Small intestine (tissue), 16 donors: ENCODE measurements around the gene PCCB. TPM values are rescaled to one million over a fixed set of nuclear protein-coding genes. Genes with fewer than 3 reads are reported as not detected.
"Not testable (repeated sequence)": the region's sequence is repeated elsewhere in the genome, so short reads cannot be mapped to it uniquely, and the experiment has no call there.

Experiments used
- DNase-seq, 2 donors: peaks; one replicate each; pipeline versions ENCODE4 v3.0.0 to v3.0.0-alpha.2; 2013
- FAIRE-seq: peaks from 2 replicates; lab custom pipeline; 2012; peaks lifted over from hg19 to GRCh38; lab: Jason Lieb, UNC
- H3K27ac ChIP-seq, 3 donors: one replicate each; pipeline ENCODE4 v1.5.1; 2013; ENCODE audit warnings: low read length in 2 of 3, mild to moderate bottlenecking in 2 of 3, control low read depth in 1 of 3, inconsistent platforms in 1 of 3, low read depth in 1 of 3, moderate library complexity in 1 of 3
- H3K27me3 ChIP-seq, 3 donors: one replicate each; pipeline ENCODE4 v1.6.1; 2013; ENCODE audit warnings: low read length in 3 of 3, inconsistent platforms in 1 of 3; ENCODE audit not compliant: control insufficient read depth in 3 of 3, insufficient read depth in 3 of 3
- H3K36me3 ChIP-seq, 3 donors: one replicate each; pipeline ENCODE4 v1.6.1; 2013; ENCODE audit warnings: low read length in 3 of 3, inconsistent platforms in 1 of 3, low read depth in 1 of 3, mild to moderate bottlenecking in 1 of 3, moderate library complexity in 1 of 3; ENCODE audit not compliant: control insufficient read depth in 3 of 3, insufficient read depth in 2 of 3
- H3K4me1 ChIP-seq, 3 donors: one replicate each; pipeline ENCODE4 v1.6.1; 2013; ENCODE audit warnings: low read length in 2 of 3, inconsistent platforms in 1 of 3, low read depth in 1 of 3, mild to moderate bottlenecking in 1 of 3, moderate library complexity in 1 of 3; ENCODE audit not compliant: control insufficient read depth in 3 of 3, insufficient read depth in 2 of 3
- H3K4me3 ChIP-seq, 3 donors: one replicate each; pipeline ENCODE4 v1.5.1; 2013; ENCODE audit warnings: low read length in 3 of 3, control low read depth in 1 of 3, inconsistent platforms in 1 of 3, low read depth in 1 of 3, mild to moderate bottlenecking in 1 of 3, moderate library complexity in 1 of 3
- H3K9me3 ChIP-seq, 2 donors: one replicate each; pipeline ENCODE4 v1.6.1; 2013; ENCODE audit warnings: low read depth in 1 of 2, low read length in 1 of 2; ENCODE audit not compliant: control insufficient read depth in 2 of 2, insufficient read depth in 1 of 2
- WGBS, 3 donors: extraction: QIAGEN DNeasy Blood & Tissue Kit; methylation state at CpG; one replicate each; pipeline ENCODE4 v1.1.7; 2013; 5-methylcytosine and 5-hydroxymethylcytosine counted together
- long read RNA-seq, 10 donors: transcript quantifications; one replicate each; lab custom pipeline, GENCODE V29; 2026
- polyA plus RNA-seq, 4 donors: library from polyadenylated mRNA; stranded (reverse) in 3 of 4; unstranded in 1 of 4; fragments of 200-250 nt in 3 of 4; fragments of 120-200 nt in 1 of 4; gene quantifications; one replicate each; pipeline versions ENCODE4 v1.2.1 to v1.2.3, GENCODE V29; 2013
- donor health status: healthy with polysubstance abuse.
- donor health status: control.
- donor health status: control.
- donor health status: Bipolar disorder and iron deficiency.
- donor health status: healthy.

The PCCB gene
- 10 to 100 TPM; 24.0 to 39.5 (median 33.2) TPM for polyA plus RNA-seq
- long read RNA-seq, donor 1 = 0 reads
- long read RNA-seq, donor 2 = 0 reads
- long read RNA-seq, donor 3, transcript PCCB-201 (15 exons, 1,833 nt) = major isoform, 7 of 7 reads
- long read RNA-seq, donor 3, partial matches to known transcripts = 0 of 7 reads
- long read RNA-seq, donor 3, other reads (novel, unspliced or antisense) = 0 of 7 reads
- long read RNA-seq, donor 4 = 0 reads
- long read RNA-seq, donor 5 = 0 reads
- long read RNA-seq, donor 6, transcript PCCB-201 (15 exons, 1,833 nt) = major isoform, 9 of 9 reads
- long read RNA-seq, donor 6, partial matches to known transcripts = 0 of 9 reads
- long read RNA-seq, donor 6, other reads (novel, unspliced or antisense) = 0 of 9 reads
- long read RNA-seq, donor 7 = 0 reads
- long read RNA-seq, donor 8 = 0 reads
- long read RNA-seq, donor 9 = 0 reads
- long read RNA-seq, donor 10, transcript PCCB-201 (15 exons, 1,833 nt) = major isoform, 7 of 7 reads
- long read RNA-seq, donor 10, partial matches to known transcripts = 0 of 7 reads
- long read RNA-seq, donor 10, other reads (novel, unspliced or antisense) = 0 of 7 reads

- no peaks in the 10 kb centered on the region for H3K9me3 ChIP-seq
- DNase-seq (peak; percentile 97 to 98), FAIRE-seq (no peak)
- peaks cover 0 to 18% (median 8%) of the 10 kb centered on the region in 3 donors for H3K4me1 ChIP-seq
- no peaks in the 10 kb centered on the region for H3K27me3 ChIP-seq
- H3K27ac ChIP-seq = peak within 1 kb of the TSS; percentile 87 to 92 (median 88)
- peak within 1 kb of the TSS; percentile 65 to 81 (median 71) for H3K4me3 ChIP-seq
- no peaks in the 10 kb centered on the region for H3K36me3 ChIP-seq
- 0 to 1% (median 1%) methylated on average over 64 of the region's 64 CpGs for WGBS, 3 donors
Measured at GRCh38 chr3:136250059-136250902, at the start of gene PCCB. Gene PCCB (plus strand): TSS chr3:136250340. CDS start chr3:136250376, 36 bp downstream.

DNA sequence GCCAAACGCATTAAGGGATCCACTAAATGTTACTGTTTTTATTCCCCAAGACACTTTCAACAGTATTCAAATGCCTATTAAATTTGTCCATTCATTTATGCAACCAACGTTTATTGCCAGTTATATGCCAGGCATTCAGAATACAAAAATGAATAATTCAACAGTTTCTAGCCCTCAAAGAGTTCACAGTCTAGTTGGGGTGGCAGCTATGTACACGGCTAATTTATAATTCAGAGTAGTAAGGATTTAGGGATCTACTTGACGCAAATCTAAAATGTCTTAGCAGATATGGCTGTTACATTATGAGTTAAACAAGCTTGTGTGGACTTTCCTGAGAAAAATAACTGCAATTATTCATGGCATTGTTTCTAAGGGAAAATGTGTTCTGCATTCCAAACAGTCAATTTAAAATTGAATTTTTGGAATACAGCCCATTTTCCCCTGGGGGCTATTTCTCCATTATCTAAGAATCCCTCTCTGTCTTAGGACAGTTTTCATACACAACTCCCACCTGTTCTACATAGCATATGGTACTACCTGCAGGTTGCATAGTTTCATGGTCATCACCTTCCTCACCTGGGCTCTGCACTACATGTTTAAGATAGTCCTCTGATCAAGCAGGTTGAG lies 42.5 kb upstream of the PCCB start:
- Histone ChIP-seq H3K4me1 (no peaks in the 10 kb centered on the region), H3K4me3 (no peak overlapping the region), H3K27me3 (no peaks in the 10 kb centered on the region), H3K27ac (no peak overlapping the region), H3K9me3 (no peaks in the 10 kb centered on the region), H3K36me3 (no peaks in the 10 kb centered on the region)
- 71 to 79% (median 78%) methylated on average over 4 of the region's 4 CpGs for WGBS, 3 donors
- DNase-seq = no peak
- FAIRE-seq = no peak

DNA sequence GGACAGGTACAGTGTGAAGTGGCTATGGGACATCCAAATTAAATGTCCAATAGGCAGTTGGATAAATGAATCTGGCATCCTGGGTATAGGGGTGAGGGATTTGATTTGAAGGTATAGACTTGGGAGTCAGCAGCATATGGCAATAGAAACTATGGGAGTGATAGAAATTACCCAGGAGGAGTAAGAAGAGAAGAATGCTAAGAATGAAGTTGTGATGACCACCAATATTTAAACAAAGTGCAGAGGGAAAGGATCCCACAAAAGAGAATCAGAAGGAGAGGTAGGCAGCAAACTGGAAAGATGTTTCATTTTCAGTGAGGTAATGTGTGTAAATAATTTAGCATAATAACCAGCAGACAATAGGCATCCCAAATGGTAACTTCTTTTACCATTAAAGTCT lies 40.2 kb upstream of the PCCB start:
- H3K4me3 ChIP-seq = no peak overlapping the region
- H3K9me3 ChIP-seq = no peaks in the 10 kb centered on the region
- no peaks in the 10 kb centered on the region for H3K4me1 ChIP-seq
- H3K27me3 ChIP-seq = no peaks in the 10 kb centered on the region
- H3K36me3 ChIP-seq = no peaks in the 10 kb centered on the region
- DNase-seq (no peak), FAIRE-seq (no peak)
- no peak overlapping the region for H3K27ac ChIP-seq

DNA sequence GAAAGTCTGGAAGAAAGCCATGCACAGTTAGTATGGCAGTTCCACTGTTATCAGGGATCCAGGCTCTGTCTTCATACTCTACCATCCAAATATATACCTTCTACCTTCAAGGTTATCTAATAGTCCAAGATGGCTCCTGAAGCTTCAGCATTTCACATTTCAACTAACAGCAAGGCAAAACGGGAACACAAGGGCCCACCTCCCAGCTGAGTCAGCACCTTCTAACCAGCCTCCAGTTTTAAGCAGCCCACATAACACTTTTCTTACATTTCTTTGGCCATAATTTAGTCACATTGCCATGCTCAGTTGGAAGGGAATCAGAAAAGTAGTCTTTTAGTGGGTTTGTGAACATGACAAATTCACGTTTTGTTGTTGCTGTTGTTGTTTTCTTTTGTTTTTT lies 38.6 kb upstream of the PCCB start:
- no peak for FAIRE-seq

DNA sequence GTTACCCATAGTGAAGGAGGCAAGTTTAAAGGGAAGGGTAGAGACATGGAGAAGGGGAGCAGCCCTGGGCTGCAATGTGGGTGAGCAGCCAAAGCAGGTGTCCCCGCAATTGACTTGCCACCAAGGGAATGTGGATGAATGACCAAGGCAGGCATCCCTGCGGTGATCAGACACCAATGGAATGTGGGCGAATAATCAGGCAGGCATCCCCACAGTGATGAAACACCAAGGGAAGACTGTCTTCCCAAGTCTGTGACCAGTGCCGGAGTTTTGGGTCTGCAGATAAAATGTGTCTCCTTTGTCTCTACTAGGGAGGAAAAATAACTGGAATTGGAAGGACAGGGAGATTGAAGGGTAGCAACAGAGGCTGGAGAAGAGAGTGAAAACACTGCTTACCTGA lies 27.4 kb upstream of the PCCB start:
- WGBS, 3 donors = 95 to 96% (median 96%) methylated on average over 4 of the region's 4 CpGs
- not testable (repeated sequence) for H3K4me1 ChIP-seq, H3K9me3 ChIP-seq, H3K36me3 ChIP-seq, H3K4me3 ChIP-seq, DNase-seq, H3K27me3 ChIP-seq, H3K27ac ChIP-seq, FAIRE-seq

More for the DNA sequence above, 38.6 kb upstream of the PCCB start:
- Histone ChIP-seq H3K27me3 (no peaks in the 10 kb centered on the region), H3K27ac (no peak overlapping the region), H3K4me1 (no peaks in the 10 kb centered on the region), H3K36me3 (no peaks in the 10 kb centered on the region), H3K9me3 (no peaks in the 10 kb centered on the region), H3K4me3 (no peak overlapping the region)
- 74 to 81% (median 80%) methylated on average over 2 of the region's 2 CpGs for WGBS, 3 donors
- DNase-seq = no peak

DNA sequence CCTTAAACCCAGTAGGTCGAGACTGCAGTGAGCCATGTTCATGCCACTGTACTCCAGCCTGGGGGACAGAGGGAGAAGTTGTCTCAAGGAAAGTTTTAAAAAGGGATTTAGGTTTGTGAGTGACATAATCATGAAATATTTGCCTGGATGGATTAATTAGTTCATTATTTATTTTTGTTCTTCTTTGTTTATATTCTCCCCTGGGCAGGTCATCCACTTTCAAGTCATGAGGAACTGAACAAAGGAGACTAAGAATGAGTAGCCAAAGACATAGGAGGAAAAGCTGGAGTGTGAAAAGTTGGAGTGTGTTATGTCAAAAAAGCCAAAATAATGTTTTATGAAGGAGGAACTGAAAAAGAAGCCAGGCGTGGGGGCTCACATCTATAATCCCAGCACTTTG lies 17.7 kb upstream of the PCCB start:
- 80 to 89% (median 82%) methylated on average over 2 of the region's 2 CpGs for WGBS, 3 donors
- no peaks in the 10 kb centered on the region for H3K4me1 ChIP-seq
- H3K36me3 ChIP-seq = no peaks in the 10 kb centered on the region
- H3K9me3 ChIP-seq = no peaks in the 10 kb centered on the region
- FAIRE-seq (no peak), DNase-seq (no peak)
- no peak overlapping the region for H3K4me3 ChIP-seq
- no peaks in the 10 kb centered on the region for H3K27me3 ChIP-seq
- no peak overlapping the region for H3K27ac ChIP-seq

DNA sequence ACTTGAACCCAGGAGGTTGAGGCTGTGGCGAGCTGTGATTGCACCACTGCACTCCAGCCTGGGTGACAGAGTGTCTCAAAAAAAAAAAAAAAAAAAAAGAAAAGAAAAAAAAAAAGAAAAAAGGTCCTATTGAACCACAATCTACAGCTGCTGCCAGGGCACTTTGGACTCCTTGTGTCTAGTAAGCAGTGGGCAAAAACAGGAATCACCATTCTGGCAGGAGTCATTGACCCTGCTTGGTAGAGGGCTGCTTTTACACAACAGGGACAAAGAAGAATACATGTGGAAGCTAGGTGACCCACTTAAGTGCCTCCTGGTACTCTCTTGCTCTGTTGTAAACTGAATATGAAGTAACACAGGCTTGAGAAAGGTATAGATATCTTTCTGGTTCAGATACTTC lies 14.6 kb upstream of the PCCB start:
- Histone ChIP-seq H3K4me3 (no peak overlapping the region), H3K4me1 (no peaks in the 10 kb centered on the region), H3K27ac (no peak overlapping the region), H3K36me3 (no peaks in the 10 kb centered on the region), H3K9me3 (no peaks in the 10 kb centered on the region), H3K27me3 (no peaks in the 10 kb centered on the region)
- FAIRE-seq (no peak), DNase-seq (no peak)
- 48 to 74% (median 58%) methylated on average over 1 of the region's 1 CpG for WGBS, 3 donors

GRCh38 chr3:136236109-136236508 lies 14.0 kb upstream of the PCCB start:
- WGBS, 3 donors = 74 to 91% (median 89%) methylated on average over 2 of the region's 2 CpGs
- H3K4me3 ChIP-seq = no peak overlapping the region
- no peaks in the 10 kb centered on the region for H3K36me3 ChIP-seq
- no peaks in the 10 kb centered on the region for H3K4me1 ChIP-seq
- H3K9me3 ChIP-seq = no peaks in the 10 kb centered on the region
- H3K27ac ChIP-seq = no peak overlapping the region
- DNase-seq = no peak
- no peak for FAIRE-seq
- no peaks in the 10 kb centered on the region for H3K27me3 ChIP-seq
